GM21529 (cell line): ENCODE results near the gene FHOD3.
"Not testable (repeated sequence)": the region's sequence is repeated elsewhere in the genome, so short reads cannot be mapped to it uniquely, and the experiment has no call there.

Source experiments
- ATAC-seq: cut with Tn5 transposase; IDR thresholded peaks from one replicate; pipeline ENCODE4 v1.9.1; 2021; ENCODE audit not compliant: unreplicated experiment

Gene FHOD3

GRCh38 chr18:36441426-36442240, 144.1 kb downstream of the FHOD3 start:
- no peak for ATAC-seq

- ATAC-seq, result no peak
Measured at GRCh38 chr18:36442717-36443116, 145.2 kb downstream of the FHOD3 start.

- ATAC-seq, result no peak
Measured at GRCh38 chr18:36446059-36446458, 148.5 kb downstream of the FHOD3 start.

- ATAC-seq, result no peak
Measured at GRCh38 chr18:36448384-36449290, 151.1 kb downstream of the FHOD3 start.

GRCh38 chr18:36449451-36449850, 151.9 kb downstream of the FHOD3 start:
- no peak for ATAC-seq

GRCh38 chr18:36450264-36450663, 152.8 kb downstream of the FHOD3 start:
- ATAC-seq, result no peak

- no peak for ATAC-seq
Measured at GRCh38 chr18:36451454-36452251, 154.1 kb downstream of the FHOD3 start.

GRCh38 chr18:36454245-36454644, 156.7 kb downstream of the FHOD3 start:
- no peak for ATAC-seq

- ATAC-seq, result no peak
Measured at GRCh38 chr18:36454848-36455458, 157.4 kb downstream of the FHOD3 start.

GRCh38 chr18:36455931-36456330, 158.4 kb downstream of the FHOD3 start:
- no peak for ATAC-seq

- no peak for ATAC-seq
Measured at GRCh38 chr18:36456622-36457021, 159.1 kb downstream of the FHOD3 start.

GRCh38 chr18:36457683-36458082, 160.2 kb downstream of the FHOD3 start:
- ATAC-seq, result no peak

GRCh38 chr18:36458306-36458705, 160.8 kb downstream of the FHOD3 start:
- ATAC-seq, result no peak

- ATAC-seq, result no peak
Measured at GRCh38 chr18:36459203-36459602, 161.7 kb downstream of the FHOD3 start.

- ATAC-seq, result no peak
Measured at GRCh38 chr18:36459786-36460185, 162.3 kb downstream of the FHOD3 start.

- no peak for ATAC-seq
Measured at GRCh38 chr18:36460324-36460850, 162.9 kb downstream of the FHOD3 start.

GRCh38 chr18:36460854-36461253, 163.3 kb downstream of the FHOD3 start:
- ATAC-seq, result no peak

- no peak for ATAC-seq
Measured at GRCh38 chr18:36461551-36461987, 164.1 kb downstream of the FHOD3 start.

GRCh38 chr18:36463516-36463915, 166.0 kb downstream of the FHOD3 start:
- not testable (repeated sequence) for ATAC-seq

- ATAC-seq, result no peak
Measured at GRCh38 chr18:36464126-36464651, 166.7 kb downstream of the FHOD3 start.
